Liver (tissue), 3 donors: ENCODE measurements around the gene H2BK1.

ENCODE experiments used
- CTCF ChIP-seq: fragments of 150-350 bp; IDR thresholded peaks from 2 replicates; pipeline ENCODE4 v1.5.1; 2017; ENCODE audit warnings: improper control_type of control experiment, low read depth, low read length; ENCODE audit not compliant: missing input control
- EGR1 ChIP-seq, 2 donors: IDR thresholded peaks; 2 replicates each; pipeline ENCODE4 v1.6.1; 2016 to 2018; ENCODE audit warnings: antibody characterized with exemption in 2 of 2, low read depth in 2 of 2
- FOXA2 ChIP-seq: IDR thresholded peaks from 2 replicates; pipeline ENCODE4 v1.6.1; 2016; ENCODE audit warnings: antibody characterized with exemption
- GABPA ChIP-seq, 2 donors: IDR thresholded peaks in 1 of 2; conservative IDR thresholded peaks in 1 of 2; 2 replicates each; pipeline ENCODE4 v1.6.1; 2016; ENCODE audit warnings: antibody characterized with exemption in 2 of 2, mild to moderate bottlenecking in 1 of 2, moderate library complexity in 1 of 2
- HNF4G ChIP-seq: IDR thresholded peaks from 2 replicates; pipeline ENCODE4 v1.6.1; 2016; ENCODE audit warnings: antibody characterized with exemption
- RAD21 ChIP-seq, 2 donors: IDR thresholded peaks; 2 replicates each; pipeline ENCODE4 v1.6.1; 2016; ENCODE audit warnings: antibody characterized with exemption in 2 of 2, mild to moderate bottlenecking in 2 of 2
- RXRA ChIP-seq, 2 donors: IDR thresholded peaks; 2 replicates each; pipeline ENCODE4 v1.6.1; 2017 to 2018; ENCODE audit warnings: antibody characterized with exemption in 2 of 2, mild to moderate bottlenecking in 1 of 2
- SP1 ChIP-seq: IDR thresholded peaks from 2 replicates; pipeline ENCODE4 v1.6.1; 2018; ENCODE audit warnings: antibody characterized with exemption, mild to moderate bottlenecking
- TAF1 ChIP-seq: conservative IDR thresholded peaks from 2 replicates; pipeline ENCODE4 v1.6.1; 2016; ENCODE audit warnings: antibody characterized with exemption, mild to moderate bottlenecking
- YY1 ChIP-seq: IDR thresholded peaks from 2 replicates; pipeline ENCODE4 v1.6.1; 2016; ENCODE audit warnings: antibody characterized with exemption, mild to moderate bottlenecking
- TF ChIP-seq, protein P1 (sequence below): IDR thresholded peaks from 2 replicates; pipeline ENCODE4 v1.6.1; 2016; ENCODE audit warnings: antibody characterized with exemption
- TF ChIP-seq, protein P2 (sequence below): IDR thresholded peaks from 2 replicates; pipeline ENCODE4 v1.6.1; 2016; ENCODE audit warnings: antibody characterized with exemption, mild to moderate bottlenecking
- TF ChIP-seq, protein P3 (sequence below): IDR thresholded peaks from 2 replicates; pipeline ENCODE4 v1.6.1; 2016; ENCODE audit warnings: antibody characterized with exemption
- TF ChIP-seq, protein P4 (sequence below): IDR thresholded peaks from 2 replicates; pipeline ENCODE4 v1.6.1; 2016; ENCODE audit warnings: antibody characterized with exemption
- donor health status: healthy.
- donor health status: healthy.

- TF ChIP-seq CTCF (no peak), GABPA (IDR thresholded peaks at IDR 0.05 in 1 of 2, conservative IDR thresholded peaks at IDR 0.05 in 1 of 2) (no peak), RAD21 (IDR thresholded peaks at IDR 0.05) (no peak), SP1 (no peak), RXRA (IDR thresholded peaks at IDR 0.05) (no peak), TAF1 (no peak), EGR1 (IDR thresholded peaks at IDR 0.05; ENCODE audit: low read depth in 2 of 2) (no peak), YY1 (no peak), HNF4G (no peak), FOXA2 (no peak)
- TF ChIP-seq, protein P1, sequence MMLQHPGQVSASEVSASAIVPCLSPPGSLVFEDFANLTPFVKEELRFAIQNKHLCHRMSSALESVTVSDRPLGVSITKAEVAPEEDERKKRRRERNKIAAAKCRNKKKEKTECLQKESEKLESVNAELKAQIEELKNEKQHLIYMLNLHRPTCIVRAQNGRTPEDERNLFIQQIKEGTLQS, result no peak
- TF ChIP-seq, protein P2, sequence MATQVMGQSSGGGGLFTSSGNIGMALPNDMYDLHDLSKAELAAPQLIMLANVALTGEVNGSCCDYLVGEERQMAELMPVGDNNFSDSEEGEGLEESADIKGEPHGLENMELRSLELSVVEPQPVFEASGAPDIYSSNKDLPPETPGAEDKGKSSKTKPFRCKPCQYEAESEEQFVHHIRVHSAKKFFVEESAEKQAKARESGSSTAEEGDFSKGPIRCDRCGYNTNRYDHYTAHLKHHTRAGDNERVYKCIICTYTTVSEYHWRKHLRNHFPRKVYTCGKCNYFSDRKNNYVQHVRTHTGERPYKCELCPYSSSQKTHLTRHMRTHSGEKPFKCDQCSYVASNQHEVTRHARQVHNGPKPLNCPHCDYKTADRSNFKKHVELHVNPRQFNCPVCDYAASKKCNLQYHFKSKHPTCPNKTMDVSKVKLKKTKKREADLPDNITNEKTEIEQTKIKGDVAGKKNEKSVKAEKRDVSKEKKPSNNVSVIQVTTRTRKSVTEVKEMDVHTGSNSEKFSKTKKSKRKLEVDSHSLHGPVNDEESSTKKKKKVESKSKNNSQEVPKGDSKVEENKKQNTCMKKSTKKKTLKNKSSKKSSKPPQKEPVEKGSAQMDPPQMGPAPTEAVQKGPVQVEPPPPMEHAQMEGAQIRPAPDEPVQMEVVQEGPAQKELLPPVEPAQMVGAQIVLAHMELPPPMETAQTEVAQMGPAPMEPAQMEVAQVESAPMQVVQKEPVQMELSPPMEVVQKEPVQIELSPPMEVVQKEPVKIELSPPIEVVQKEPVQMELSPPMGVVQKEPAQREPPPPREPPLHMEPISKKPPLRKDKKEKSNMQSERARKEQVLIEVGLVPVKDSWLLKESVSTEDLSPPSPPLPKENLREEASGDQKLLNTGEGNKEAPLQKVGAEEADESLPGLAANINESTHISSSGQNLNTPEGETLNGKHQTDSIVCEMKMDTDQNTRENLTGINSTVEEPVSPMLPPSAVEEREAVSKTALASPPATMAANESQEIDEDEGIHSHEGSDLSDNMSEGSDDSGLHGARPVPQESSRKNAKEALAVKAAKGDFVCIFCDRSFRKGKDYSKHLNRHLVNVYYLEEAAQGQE, result no peak
- TF ChIP-seq, protein P3, sequence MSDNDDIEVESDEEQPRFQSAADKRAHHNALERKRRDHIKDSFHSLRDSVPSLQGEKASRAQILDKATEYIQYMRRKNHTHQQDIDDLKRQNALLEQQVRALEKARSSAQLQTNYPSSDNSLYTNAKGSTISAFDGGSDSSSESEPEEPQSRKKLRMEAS, result no peak
- TF ChIP-seq, protein P4, sequence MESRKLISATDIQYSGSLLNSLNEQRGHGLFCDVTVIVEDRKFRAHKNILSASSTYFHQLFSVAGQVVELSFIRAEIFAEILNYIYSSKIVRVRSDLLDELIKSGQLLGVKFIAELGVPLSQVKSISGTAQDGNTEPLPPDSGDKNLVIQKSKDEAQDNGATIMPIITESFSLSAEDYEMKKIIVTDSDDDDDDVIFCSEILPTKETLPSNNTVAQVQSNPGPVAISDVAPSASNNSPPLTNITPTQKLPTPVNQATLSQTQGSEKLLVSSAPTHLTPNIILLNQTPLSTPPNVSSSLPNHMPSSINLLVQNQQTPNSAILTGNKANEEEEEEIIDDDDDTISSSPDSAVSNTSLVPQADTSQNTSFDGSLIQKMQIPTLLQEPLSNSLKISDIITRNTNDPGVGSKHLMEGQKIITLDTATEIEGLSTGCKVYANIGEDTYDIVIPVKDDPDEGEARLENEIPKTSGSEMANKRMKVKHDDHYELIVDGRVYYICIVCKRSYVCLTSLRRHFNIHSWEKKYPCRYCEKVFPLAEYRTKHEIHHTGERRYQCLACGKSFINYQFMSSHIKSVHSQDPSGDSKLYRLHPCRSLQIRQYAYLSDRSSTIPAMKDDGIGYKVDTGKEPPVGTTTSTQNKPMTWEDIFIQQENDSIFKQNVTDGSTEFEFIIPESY, result no peak
Measured at GRCh38 chr7:151252561-151252835, 42.2 kb upstream of the H2BK1 start.
